SK-N-SH treated with all-trans-retinoic acid at 6 μM for 48 hours (cell line): Measurements from ENCODE around the gene ANGPT4.

Experiments used
- BACH2 ChIP-seq: fragments of 250-450 bp; sonication (Bioruptor Pico); IDR thresholded peaks from 2 replicates; pipeline ENCODE4 v1.9.0; 2021; ENCODE audit warnings: mild to moderate bottlenecking, borderline replicate concordance
- OSR1 ChIP-seq: fragments of 250-450 bp; sonication (Bioruptor Pico); IDR thresholded peaks from 2 replicates; pipeline ENCODE4 v1.8.0; 2022; ENCODE audit warnings: moderate library complexity, mild to moderate bottlenecking, inconsistent platforms
- PATZ1 ChIP-seq: fragments of 250-450 bp; sonication (Bioruptor Pico); IDR thresholded peaks from 2 replicates; pipeline ENCODE4 v1.8.0; 2020; ENCODE audit warnings: mild to moderate bottlenecking, moderate library complexity, borderline replicate concordance
- RARB ChIP-seq: fragments of 250-450 bp; sonication (Bioruptor Pico); IDR thresholded peaks from 2 replicates; pipeline ENCODE4 v1.8.0; 2021; ENCODE audit warnings: mild to moderate bottlenecking, moderate library complexity
- SNAI2 ChIP-seq: fragments of 250-450 bp; sonication (Bioruptor Pico); IDR thresholded peaks from 2 replicates; pipeline ENCODE4 v1.5.0; 2020; ENCODE audit warnings: mild to moderate bottlenecking, moderate library complexity
- TCF4 ChIP-seq: fragments of 250-450 bp; sonication (Bioruptor Pico); IDR thresholded peaks from 2 replicates; pipeline ENCODE4 v1.8.0; 2021; ENCODE audit warnings: mild to moderate bottlenecking, moderate library complexity, borderline replicate concordance
- TOX ChIP-seq: fragments of 250-450 bp; sonication (Bioruptor Pico); IDR thresholded peaks from 2 replicates; pipeline ENCODE4 v1.8.0; 2021; ENCODE audit warnings: mild to moderate bottlenecking, moderate library complexity, borderline replicate concordance
- ZFP3 ChIP-seq: fragments of 250-450 bp; sonication (Bioruptor Pico); IDR thresholded peaks from 2 replicates; pipeline ENCODE4 v1.5.0; 2020; ENCODE audit warnings: mild to moderate bottlenecking, moderate library complexity
- ZFP30 ChIP-seq: fragments of 450-650 bp; formaldehyde crosslinking; IDR thresholded peaks from 2 replicates; pipeline ENCODE4 v1.5.0; 2022; ENCODE audit warnings: mild to moderate bottlenecking, moderate library complexity
- TF ChIP-seq, protein P1 (sequence below): fragments of 250-450 bp; sonication (Bioruptor Pico); IDR thresholded peaks from 2 replicates; pipeline ENCODE4 v1.5.1; 2020; ENCODE audit warnings: low read depth, mild to moderate bottlenecking, moderate library complexity
- TF ChIP-seq, protein P2 (sequence below): fragments of 250-450 bp; sonication (Bioruptor Pico); IDR thresholded peaks from 2 replicates; pipeline ENCODE4 v1.5.1; 2021; ENCODE audit warnings: mild to moderate bottlenecking, moderate library complexity

DNA sequence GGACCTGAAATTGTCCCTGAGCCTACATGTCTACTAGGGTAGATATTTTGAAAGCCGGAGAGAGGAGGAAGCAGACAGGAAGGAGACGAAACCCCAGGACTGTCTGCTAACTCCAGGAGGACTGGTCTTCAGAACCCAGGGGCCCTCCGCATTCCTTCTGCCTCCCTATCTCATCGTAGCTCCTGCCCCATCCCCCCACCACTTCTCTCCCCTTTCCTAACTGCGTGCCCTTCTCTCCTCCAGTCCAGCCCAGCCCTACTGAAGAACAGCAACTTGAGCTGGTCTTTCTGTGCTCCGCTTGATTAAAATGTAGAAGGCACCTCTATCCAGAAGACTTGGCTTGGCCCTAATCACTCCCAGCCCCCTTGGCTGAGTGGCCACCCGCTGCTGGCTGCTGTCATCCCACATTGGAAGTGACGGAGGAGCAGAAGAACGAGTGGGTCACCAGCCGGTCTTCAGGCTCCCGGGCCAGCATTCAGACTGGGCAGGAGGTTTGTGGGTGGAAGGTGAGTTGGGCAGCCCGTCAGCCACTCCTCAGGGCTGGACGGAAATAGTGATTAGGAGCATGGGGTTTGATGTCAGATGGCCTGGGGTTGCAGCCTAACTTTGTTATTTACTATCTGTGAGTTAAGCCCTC, 28.8 kb upstream of the ANGPT4 start:
- no peak for TF ChIP-seq BACH2 (CRISPR knock-in tag)
- TF ChIP-seq, protein P1, sequence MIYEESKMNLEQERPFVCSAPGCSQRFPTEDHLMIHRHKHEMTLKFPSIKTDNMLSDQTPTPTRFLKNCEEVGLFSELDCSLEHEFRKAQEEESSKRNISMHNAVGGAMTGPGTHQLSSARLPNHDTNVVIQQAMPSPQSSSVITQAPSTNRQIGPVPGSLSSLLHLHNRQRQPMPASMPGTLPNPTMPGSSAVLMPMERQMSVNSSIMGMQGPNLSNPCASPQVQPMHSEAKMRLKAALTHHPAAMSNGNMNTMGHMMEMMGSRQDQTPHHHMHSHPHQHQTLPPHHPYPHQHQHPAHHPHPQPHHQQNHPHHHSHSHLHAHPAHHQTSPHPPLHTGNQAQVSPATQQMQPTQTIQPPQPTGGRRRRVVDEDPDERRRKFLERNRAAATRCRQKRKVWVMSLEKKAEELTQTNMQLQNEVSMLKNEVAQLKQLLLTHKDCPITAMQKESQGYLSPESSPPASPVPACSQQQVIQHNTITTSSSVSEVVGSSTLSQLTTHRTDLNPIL (CRISPR knock-in tag), result no peak
- no peak for TF ChIP-seq ZFP30 (CRISPR knock-in tag)
- TF ChIP-seq, protein P2, sequence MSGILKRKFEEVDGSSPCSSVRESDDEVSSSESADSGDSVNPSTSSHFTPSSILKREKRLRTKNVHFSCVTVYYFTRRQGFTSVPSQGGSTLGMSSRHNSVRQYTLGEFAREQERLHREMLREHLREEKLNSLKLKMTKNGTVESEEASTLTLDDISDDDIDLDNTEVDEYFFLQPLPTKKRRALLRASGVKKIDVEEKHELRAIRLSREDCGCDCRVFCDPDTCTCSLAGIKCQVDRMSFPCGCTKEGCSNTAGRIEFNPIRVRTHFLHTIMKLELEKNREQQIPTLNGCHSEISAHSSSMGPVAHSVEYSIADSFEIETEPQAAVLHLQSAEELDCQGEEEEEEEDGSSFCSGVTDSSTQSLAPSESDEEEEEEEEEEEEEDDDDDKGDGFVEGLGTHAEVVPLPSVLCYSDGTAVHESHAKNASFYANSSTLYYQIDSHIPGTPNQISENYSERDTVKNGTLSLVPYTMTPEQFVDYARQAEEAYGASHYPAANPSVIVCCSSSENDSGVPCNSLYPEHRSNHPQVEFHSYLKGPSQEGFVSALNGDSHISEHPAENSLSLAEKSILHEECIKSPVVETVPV (CRISPR knock-in tag), result no peak
- no peak for TF ChIP-seq TOX (CRISPR knock-in tag)
- TF ChIP-seq RARB (CRISPR knock-in tag), result no peak
- no peak for TF ChIP-seq OSR1 (CRISPR knock-in tag)
- no peak for TF ChIP-seq PATZ1 (CRISPR knock-in tag)
- no peak for TF ChIP-seq SNAI2 (CRISPR knock-in tag)
- TF ChIP-seq ZFP3 (CRISPR knock-in tag), result no peak
- TF ChIP-seq TCF4 (CRISPR knock-in tag), result no peak
